NCI-H2196 (cell line): ENCODE data around the gene MBNL3.

Experiments
- DNase-seq: peaks from one replicate; lab custom pipeline; 2025; ENCODE audit not compliant: unreplicated experiment; lab: John Stamatoyannopoulos, UW

Gene MBNL3

DNA sequence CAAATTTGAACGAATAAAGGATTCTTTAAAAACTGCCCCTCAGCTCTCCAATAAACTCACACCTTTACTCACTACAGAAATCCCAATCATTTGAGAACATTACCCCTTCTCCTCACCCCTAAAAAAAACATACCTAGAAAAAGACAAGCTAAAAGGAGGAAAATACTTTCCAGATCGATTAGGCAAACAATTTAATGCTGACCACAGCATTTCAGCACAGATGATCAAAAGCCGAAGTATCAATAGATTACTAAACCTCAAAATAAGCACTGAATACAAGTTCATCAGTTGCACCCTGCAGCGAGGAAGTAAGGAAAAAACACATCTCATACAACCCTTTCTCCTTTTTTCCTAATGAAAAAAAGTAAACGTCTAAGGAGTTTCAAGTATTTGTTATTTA, 65.5 kb downstream of the MBNL3 start:
- no peak for DNase-seq

DNA sequence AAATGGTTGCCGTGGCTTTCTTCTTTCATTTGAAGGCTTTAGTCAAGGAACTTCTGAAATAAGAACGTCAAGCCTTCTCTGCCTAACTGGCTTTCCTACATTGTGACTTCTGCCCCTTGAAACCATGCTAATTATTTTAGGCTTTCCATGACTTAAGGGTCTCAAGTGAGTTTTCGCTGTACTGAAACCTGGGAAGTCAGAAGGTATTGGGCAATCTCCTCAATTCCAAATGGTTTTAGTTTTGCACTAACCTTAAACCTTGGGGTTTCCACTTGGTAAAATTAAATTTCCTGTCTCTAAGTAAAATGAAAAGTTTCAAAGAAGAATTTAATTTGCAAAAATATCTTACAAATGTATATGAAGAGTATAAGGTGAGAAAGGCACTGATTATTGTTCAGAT, 73.8 kb downstream of the MBNL3 start:
- no peak for DNase-seq

- DNase-seq = no peak
Measured at GRCh38 chrX:132414404-132414803, 74.4 kb downstream of the MBNL3 start.

- no peak for DNase-seq
Measured at GRCh38 chrX:132413459-132413858, 75.4 kb downstream of the MBNL3 start.

GRCh38 chrX:132412208-132412607, 76.6 kb downstream of the MBNL3 start:
- no peak for DNase-seq

DNA sequence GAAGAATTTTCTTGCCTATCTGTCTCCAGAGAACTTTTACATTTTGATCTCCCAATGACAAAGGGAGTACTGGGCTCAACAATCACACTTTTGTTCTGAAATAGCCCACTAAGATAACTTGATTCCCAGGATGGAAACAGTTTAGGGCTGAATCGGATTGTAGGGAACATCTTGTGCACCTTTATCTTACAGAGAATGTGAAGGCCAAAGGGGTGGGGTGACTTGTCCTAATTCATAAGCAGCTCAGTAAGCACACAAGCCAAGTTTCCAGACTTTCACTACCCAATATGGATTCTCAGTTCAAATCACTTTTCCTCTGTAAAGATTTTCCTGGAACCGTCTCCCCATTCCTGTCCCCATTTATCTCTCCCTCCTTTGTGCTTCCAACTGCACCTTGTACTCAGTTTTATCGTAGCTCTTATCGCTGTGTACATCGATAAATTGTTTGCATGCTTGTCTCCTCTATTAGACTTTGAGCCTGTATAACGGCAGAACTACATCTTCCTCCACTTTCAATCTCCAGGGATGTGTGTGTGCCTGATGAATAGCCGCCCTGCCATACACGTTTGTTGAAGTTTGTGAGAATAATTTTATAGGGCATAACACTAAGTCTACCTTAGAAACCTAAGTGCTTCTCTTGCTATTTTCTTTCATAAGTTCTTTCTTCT, 77.4 kb downstream of the MBNL3 start:
- no peak for DNase-seq

DNA sequence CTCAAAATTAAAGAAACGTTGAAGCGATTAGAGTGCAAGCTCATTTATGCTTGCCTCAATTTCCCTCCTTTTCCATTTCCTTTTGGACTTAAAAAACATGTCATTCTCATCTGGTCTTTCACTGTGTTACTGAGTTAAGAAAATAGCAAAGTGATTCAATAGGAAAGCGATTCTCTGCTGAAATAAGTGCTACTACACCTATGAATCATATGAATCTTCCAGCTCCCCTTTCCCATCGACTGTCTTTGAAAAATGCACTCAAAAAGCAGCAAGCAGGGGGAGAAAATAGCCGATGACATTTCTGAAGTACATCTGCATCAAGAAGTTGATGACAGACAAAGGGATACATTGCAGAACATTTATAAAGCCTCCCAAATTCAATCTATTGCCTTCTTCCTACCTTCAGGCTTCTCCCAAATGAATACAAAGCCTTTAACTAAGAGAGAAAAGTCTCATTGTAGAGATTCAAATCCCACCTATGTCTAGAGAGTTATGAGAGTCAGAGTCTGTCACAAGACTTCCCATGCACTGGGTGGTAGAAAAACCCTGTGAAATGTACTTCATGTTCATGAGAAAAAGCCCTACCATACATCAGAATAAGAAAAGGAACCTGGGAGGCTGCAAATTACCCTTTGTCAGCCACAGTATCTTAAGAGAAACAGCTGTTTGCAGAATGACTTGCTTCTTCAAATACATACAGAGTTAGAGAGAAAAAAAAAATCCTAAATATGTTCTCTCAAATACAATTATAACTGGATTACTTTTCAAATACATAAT, 78.9 kb downstream of the MBNL3 start:
- no peak for DNase-seq

- DNase-seq = no peak
Measured at GRCh38 chrX:132407691-132408090, 81.1 kb downstream of the MBNL3 start.

GRCh38 chrX:132406106-132406505, 82.7 kb downstream of the MBNL3 start:
- no peak for DNase-seq

- no peak for DNase-seq
Measured at GRCh38 chrX:132404266-132404665, 84.6 kb downstream of the MBNL3 start.

DNA sequence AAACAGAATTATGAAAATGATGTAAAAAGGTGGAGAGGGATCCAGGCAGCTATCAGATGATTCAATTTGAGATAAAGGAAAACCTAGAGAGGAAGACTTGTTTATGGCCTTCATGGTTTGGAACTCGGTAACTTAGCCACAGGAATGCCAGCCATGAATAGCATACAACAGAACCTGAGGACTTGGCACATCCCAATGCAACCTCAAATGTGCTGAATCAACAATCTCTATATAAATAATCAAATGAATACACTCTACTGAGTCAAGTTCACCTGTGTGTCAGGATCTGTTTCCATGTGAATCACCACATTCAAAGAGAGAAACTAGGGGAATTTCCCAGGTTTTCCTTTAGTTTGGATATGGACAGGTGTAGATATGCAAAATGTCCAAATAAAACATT, 86.9 kb downstream of the MBNL3 start:
- DNase-seq = peak; percentile 6

- no peak for DNase-seq
Measured at GRCh38 chrX:132400706-132401105, 88.1 kb downstream of the MBNL3 start.

DNA sequence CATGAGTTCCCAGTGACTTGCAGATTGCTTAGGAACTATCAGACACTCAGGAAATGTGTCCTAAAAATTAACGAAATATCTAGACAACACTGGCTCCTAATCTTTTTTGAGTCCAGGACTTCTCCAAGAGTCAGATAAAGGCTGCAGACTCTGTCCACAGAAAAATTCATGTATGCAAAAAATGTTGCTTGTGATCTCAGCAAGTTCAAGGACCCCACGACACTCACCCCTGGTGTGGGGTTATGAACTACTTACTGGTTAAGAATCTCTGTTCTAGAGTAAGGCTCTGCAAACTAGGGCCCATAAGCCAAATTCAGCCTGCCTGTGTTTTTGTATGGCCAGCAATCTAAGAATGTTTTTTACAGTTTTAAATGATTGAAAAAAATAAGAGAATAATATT, 93.2 kb downstream of the MBNL3 start:
- DNase-seq = no peak

- DNase-seq = no peak
Measured at GRCh38 chrX:132395026-132395425, 93.8 kb downstream of the MBNL3 start.

DNA sequence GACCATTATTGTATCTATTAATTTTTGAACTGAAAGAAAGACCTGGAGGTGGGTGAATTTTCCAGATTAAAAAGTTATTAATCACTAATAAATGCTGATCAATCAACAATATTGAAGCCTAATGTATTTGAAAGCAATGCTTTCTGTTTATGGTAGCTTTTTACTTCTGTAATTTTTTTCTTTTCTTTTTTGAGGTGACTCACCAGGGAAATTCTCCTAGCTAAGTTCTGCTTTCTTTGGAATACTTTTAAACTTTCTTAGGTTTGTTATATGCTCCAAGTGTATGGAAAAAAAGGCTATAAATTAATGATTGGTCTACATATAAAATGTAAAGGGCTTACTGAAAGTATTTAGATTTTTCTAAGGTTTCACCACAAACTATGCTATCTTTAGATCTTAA, 94.2 kb downstream of the MBNL3 start:
- no peak for DNase-seq

DNA sequence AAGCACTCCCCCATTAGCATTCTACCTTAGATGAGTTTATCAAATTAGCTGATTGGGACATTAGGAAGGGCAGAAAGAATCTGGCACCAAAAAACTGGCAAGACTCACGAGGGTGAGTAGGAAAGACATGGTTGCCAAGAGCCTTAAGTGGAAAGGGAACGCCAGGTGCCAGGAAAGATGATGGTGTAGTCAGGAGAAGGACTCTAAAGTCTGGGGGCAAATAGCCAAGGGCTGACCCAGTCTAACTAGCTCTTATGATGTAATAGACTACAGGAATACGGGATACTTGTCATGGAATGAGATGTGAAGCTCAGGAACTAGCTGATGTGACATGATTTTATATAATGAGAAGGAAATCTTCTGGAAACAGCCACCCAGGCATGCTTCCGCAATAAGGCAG, 94.8 kb downstream of the MBNL3 start:
- no peak for DNase-seq

GRCh38 chrX:132393485-132393884, 95.4 kb downstream of the MBNL3 start:
- DNase-seq = no peak

DNA sequence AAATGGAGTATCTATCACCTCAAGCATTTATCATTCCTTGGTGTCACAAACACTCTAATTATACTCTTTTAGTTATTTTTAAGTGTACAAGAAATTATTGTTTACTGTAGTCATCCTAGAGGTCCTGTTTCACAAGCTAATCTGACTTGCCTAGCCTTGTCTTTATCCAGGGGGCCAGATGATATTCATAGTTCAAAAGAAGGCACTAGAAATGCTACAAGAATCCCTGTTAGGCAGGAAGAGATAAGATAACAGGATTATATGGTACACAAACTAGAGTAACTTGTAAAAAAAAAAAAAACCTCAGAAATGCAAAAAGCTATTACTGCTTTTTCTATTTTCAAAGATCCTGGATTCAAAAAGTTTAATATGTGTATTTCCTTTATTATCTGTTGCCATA, 95.8 kb downstream of the MBNL3 start:
- DNase-seq = no peak

DNA sequence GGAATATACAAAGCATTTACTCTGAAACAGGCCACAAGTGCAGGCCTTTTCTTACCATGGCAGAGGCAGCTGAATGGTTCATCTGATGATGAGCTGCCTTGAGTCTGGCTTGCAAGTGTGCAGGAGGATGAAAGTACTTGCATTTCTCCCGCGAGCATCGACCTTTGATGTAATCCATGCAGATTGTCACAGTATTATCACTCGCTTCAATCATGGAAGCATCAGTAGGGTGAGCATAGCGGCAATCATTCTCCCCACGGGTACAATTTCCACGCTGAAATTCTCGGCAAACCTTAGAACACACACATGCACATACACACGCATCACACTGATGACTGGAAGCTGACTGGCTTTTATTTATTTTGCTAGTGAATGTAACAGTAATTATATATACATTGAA, 98.0 kb downstream of the MBNL3 start:
- DNase-seq = no peak

DNA sequence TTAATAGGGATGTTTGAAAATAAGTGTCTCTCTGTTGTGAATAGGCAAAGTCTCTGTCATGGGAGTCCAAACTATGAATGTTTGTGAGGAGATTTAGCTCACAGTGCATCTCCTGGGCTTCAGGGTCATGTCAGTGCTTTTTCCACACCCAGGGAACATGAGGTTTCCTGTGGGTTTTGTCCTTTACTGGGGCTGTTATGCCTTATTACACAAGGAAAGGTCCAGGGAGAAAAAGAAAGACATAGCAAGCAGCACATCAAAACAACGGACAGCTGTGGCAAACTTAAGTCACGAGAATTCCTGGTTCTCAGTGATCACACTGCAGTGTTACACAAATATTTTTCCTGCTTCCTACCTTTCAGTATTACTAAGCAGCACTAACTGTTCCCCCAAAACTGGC, 99.4 kb downstream of the MBNL3 start:
- DNase-seq = no peak

GRCh38 chrX:132388371-132388770, 100.5 kb downstream of the MBNL3 start:
- DNase-seq = no peak

GRCh38 chrX:132384301-132384700, 104.5 kb downstream of the MBNL3 start:
- DNase-seq = no peak

DNA sequence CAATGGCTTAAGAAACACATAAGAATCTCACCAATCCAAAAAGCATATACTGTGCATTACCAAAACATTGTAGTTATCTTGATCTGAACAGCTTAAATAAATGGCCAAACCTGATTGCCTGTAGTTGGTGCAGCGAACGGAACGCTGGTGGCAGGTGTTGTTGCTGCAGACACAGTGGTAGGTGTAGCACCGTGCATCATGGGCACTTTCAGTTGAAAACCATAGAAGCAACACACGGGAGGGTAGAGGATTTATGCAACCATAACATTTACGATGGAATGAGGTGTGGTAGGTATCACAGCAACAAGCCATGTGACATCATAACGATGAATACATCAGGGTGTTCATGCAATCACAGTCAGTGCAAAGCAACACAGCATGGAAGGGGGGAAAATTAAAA, 106.8 kb downstream of the MBNL3 start:
- no peak for DNase-seq
